ENCODE data around the gene HSH2D.
"Not testable (repeated sequence)": the region's sequence is repeated elsewhere in the genome, so short reads cannot be mapped to it uniquely, and the experiment has no call there.

HSH2D gene

DNA sequence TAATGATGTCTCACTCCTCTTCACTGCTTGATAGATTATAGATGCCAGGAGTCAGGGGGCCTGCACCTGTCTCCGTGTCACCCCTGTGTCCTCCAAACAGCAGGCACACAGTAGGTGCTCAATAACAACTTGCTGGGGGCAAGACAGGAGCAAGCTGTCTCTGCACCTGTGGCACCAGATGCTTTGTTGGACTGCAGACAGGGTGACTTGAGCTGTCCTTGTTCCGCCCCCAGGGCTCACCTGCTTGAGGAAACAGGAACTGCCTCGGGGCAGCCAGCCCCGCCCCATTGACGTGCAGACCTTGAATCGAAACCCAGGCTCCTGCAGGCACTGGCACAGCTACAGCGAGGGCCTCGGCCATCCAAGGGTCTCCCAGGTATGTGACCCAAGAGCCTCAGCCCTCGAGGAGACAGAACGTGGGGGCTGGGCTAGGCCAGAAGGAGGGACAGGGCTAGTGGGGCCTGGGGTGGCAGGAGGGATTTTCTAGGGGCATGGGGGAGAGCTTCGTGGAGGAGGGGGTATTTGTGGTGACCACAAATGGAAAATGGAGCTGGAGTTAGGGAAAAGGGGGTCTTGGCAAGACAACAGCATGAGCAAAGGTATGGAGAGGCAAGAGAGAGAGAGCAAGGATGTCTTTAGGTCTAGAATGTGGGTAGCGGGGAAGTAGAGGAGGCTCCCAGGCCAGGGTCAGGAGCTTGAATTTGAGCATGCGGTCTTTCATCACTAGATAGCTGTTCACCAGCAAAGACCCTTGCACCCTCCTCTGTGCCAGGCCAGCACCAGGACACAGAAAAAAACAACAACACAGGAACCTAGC, at the start of gene HSH2D:
TSS of gene HSH2D (plus strand) at position 287 of the 817 bp plus-strand sequence. CDS start 5,066 bp downstream, outside the sequence.
- DNase-seq (ENCODE audit: low read depth in 2 of 2) = peak; percentile 66 to 71

- no peak for DNase-seq (ENCODE audit: low read depth in 2 of 2)
Measured at GRCh38 chr19:16094360-16095070, 49.0 kb upstream of the HSH2D start.

GRCh38 chr19:16095071-16095571, 48.4 kb upstream of the HSH2D start:
- DNase-seq (ENCODE audit: low read depth in 2 of 2) = no peak

- DNase-seq (ENCODE audit: low read depth in 2 of 2) = no peak
Measured at GRCh38 chr19:16096280-16096855, 47.1 kb upstream of the HSH2D start.

- DNase-seq (ENCODE audit: low read depth in 2 of 2) = no peak
Measured at GRCh38 chr19:16098416-16098768, 45.1 kb upstream of the HSH2D start.

DNA sequence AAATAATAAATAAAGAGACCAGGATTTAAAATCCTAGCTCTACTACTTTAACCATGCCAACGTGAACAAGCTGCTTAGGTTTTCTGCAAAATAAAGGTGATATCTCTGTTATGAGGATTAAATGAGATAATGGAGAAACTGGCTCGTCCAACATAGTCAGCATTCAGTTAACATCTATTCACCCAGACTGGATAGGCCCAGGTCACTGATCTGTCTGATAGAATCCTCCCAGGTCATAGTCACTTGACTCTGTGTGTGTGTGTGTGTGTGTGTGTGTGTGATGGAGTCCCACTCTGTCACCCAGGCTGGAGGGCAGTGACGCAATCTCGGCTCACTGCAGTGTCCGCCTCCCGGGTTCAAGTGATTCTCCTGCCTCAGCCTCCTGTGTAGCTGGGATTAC, 44.7 kb upstream of the HSH2D start:
- no peak for DNase-seq (ENCODE audit: low read depth in 2 of 2)

- DNase-seq (ENCODE audit: low read depth in 2 of 2) = not testable (repeated sequence)
Measured at GRCh38 chr19:16099314-16099965, 44.0 kb upstream of the HSH2D start.

DNA sequence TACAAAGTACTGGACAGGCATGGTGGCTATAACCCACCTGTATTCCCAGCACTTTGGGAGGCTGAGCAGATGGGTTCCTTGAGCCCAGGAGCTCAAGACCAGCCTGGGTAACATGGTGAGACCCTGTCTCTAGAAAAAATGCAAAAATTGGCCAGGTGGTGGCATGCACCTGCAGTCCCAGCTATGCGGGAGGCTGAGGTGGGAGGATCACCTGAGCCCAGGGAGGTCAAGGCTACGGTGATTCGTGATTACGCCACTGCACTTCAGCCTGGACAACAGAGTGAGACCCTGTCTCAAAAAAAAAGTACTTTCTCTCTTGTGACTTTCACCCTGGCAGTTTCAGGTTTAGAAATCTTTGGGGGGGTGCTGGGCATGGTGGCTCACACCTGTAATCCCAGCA, 43.0 kb upstream of the HSH2D start:
- DNase-seq (ENCODE audit: low read depth in 2 of 2) = no peak

GRCh38 chr19:16104722-16105121, 38.8 kb upstream of the HSH2D start:
- DNase-seq (ENCODE audit: low read depth in 2 of 2) = no peak

- no peak for DNase-seq (ENCODE audit: low read depth in 2 of 2)
Measured at GRCh38 chr19:16106121-16106520, 37.4 kb upstream of the HSH2D start.

DNA sequence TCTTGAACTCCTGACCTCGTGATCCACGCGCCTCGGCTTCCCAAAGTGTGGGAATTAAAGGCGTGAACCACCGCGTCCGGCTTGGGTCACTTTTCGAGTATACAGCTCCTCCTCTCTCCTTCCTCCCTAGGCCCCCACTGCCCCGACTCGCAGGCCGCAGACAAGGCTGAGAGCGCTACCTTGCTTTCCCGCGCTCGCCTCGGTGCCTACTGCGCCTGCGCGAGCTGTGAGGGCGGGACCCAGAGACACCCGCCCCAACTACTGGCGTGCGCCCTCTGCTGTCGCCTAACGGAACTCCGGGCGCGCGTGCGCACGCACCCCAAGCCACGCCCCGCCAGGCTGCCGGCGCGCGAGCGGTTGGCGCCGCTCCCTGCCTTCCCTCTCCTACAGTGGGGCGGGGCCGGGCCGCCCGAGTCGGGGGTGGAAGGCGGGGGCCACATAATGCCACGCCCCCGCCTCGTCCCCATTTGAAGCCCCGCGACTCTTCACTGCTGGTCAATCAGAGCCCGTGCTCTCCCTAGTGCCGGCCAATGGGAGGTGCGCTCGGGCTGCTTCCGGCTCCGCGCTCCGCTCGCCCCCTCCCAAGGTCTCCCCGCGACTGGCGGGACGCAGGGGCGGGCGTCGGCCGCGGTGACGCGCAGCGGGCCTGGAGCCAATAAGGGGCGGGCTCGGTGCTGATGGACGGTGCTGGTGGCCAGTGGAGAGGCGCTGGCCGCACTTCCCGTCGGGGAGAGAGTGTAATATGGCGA, 32.2 kb upstream of the HSH2D start, which contains the start of gene RAB8A:
TSS of gene RAB8A (plus strand) at position 730 of the 749 bp plus-strand sequence. CDS start at position 743, 13 bp downstream.
- peak; percentile 97 to 98 for DNase-seq (ENCODE audit: low read depth in 2 of 2)

- DNase-seq (ENCODE audit: low read depth in 2 of 2) = no peak
Measured at GRCh38 chr19:16111909-16112752, 31.4 kb upstream of the HSH2D start.

GRCh38 chr19:16112778-16113177, 30.7 kb upstream of the HSH2D start:
- DNase-seq (ENCODE audit: low read depth in 2 of 2) = no peak

- DNase-seq (ENCODE audit: low read depth in 2 of 2) = no peak
Measured at GRCh38 chr19:16113727-16114126, 29.8 kb upstream of the HSH2D start.

DNA sequence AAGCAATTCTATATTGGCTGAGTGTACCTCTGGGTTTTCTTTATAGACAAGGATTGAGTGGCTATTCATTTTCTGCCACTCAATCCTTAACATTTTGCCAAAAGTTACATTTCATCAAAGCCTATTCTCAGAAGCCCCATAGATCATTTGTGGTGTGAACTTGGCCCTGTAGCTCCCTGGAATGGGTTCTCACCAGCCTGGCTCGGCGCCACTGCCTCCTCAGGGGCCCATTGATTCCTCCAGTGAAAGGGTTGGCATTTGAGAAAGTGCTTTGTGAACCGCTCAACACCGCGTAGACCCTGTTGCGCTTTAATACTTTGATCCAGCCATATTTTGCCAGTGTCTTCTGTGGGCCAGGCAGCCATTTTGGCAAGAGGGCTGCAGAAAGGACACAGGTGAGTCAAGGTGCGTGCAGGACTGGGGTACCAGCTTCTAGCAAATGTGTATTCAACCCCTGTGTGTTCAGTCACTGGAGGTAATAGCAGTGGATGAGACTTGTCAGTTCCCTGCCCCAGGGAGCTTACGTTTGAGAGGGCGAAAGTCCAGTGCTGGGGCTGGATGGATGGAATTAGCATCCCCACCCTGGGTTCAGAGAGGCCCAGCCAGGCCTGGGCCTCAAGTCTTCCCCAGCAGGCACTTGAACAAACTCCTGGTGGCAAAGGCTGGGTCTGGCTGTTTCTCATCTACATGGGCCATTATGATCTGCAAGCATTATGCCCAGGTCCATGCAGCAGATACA, 28.0 kb upstream of the HSH2D start:
- DNase-seq (ENCODE audit: low read depth in 2 of 2) = no peak

GRCh38 chr19:16116067-16116466, 27.4 kb upstream of the HSH2D start:
- DNase-seq (ENCODE audit: low read depth in 2 of 2) = no peak

DNA sequence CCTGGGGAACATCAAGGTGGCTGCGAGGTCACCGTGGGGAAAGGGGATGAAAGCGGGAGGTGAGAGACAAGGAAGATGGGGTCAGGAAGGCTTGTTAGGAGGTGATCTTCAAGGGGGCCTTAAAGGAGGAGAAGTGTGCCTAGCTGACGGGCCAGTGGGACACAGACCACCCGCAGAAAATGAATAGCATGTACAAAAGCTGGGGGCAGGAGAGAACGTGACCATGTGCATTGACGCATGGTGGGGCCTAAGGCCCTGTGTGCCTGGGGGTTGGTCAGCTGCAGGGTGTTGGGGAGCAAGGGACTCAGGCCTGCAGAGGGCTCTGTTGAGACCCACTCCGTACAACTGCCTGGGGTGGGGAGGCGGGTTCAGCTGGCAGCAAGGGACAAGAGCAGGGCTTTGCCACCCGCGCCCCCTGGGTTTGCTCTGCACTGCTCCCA, 25.9 kb upstream of the HSH2D start:
- no peak for DNase-seq (ENCODE audit: low read depth in 2 of 2)

GRCh38 chr19:16118489-16119033, 24.9 kb upstream of the HSH2D start:
- peak; percentile 38 to 56 for DNase-seq (ENCODE audit: low read depth in 2 of 2)
